COLO668 (cell line): Measurements from ENCODE around the gene APLN.

Experiments
- DNase-seq: peaks from one replicate; lab custom pipeline; 2025; ENCODE audit not compliant: unreplicated experiment; lab: John Stamatoyannopoulos, UW

The APLN gene

GRCh38 chrX:129599499-129599898 lies 55.3 kb downstream of the APLN start:
- no peak for DNase-seq

- DNase-seq, result no peak
Measured at GRCh38 chrX:129597905-129598304, 56.9 kb downstream of the APLN start.

GRCh38 chrX:129596077-129596476 lies 58.7 kb downstream of the APLN start:
- no peak for DNase-seq
